Dedifferentiated amniotic fluid mesenchymal stem cell (primary cell): ENCODE data around the gene MED12.
A peak's percentile ranks its signal among the peaks of the same experiment; 100 is the strongest.
"Not testable (repeated sequence)": the region's sequence is repeated elsewhere in the genome, so short reads cannot be mapped to it uniquely, and the experiment has no call there.

Source experiments
- DNase-seq: peaks from one replicate; pipeline ENCODE4 v3.0.0-alpha.2; 2016; ENCODE audit errors: extremely low spot score

Gene MED12

GRCh38 chrX:71162981-71163380 is 44.6 kb downstream of the MED12 start:
- DNase-seq, result no peak

GRCh38 chrX:71164071-71164470 is 45.7 kb downstream of the MED12 start:
- DNase-seq, result no peak

- no peak for DNase-seq
Measured at GRCh38 chrX:71166461-71166860, 48.1 kb downstream of the MED12 start.

GRCh38 chrX:71167031-71167781 is 48.8 kb downstream of the MED12 start:
- no peak for DNase-seq

GRCh38 chrX:71168134-71168533 is 49.7 kb downstream of the MED12 start:
- no peak for DNase-seq

- DNase-seq, result no peak
Measured at GRCh38 chrX:71169586-71169985, 51.2 kb downstream of the MED12 start.

- DNase-seq, result no peak
Measured at GRCh38 chrX:71170660-71171059, 52.3 kb downstream of the MED12 start.

- DNase-seq, result no peak
Measured at GRCh38 chrX:71171110-71171801, 52.9 kb downstream of the MED12 start.

- no peak for DNase-seq
Measured at GRCh38 chrX:71173440-71173839, 55.0 kb downstream of the MED12 start.

- DNase-seq, result no peak
Measured at GRCh38 chrX:71174795-71175194, 56.4 kb downstream of the MED12 start.

- no peak for DNase-seq
Measured at GRCh38 chrX:71175531-71175930, 57.1 kb downstream of the MED12 start.

- DNase-seq, result no peak
Measured at GRCh38 chrX:71177327-71177726, 58.9 kb downstream of the MED12 start.

- peak; percentile 68 for DNase-seq
Measured at GRCh38 chrX:71178908-71179307, 60.5 kb downstream of the MED12 start.

- DNase-seq, result not testable (repeated sequence)
Measured at GRCh38 chrX:71180579-71181265, 62.3 kb downstream of the MED12 start.

GRCh38 chrX:71181558-71181909 is 63.1 kb downstream of the MED12 start:
- no peak for DNase-seq

- peak; percentile 96 for DNase-seq
Measured at GRCh38 chrX:71181910-71182799, 63.8 kb downstream of the MED12 start.

GRCh38 chrX:71182871-71183270 is 64.5 kb downstream of the MED12 start:
- no peak for DNase-seq

- no peak for DNase-seq
Measured at GRCh38 chrX:71183341-71183740, 64.9 kb downstream of the MED12 start.

GRCh38 chrX:71184092-71184491 is 65.7 kb downstream of the MED12 start:
- DNase-seq, result no peak

- no peak for DNase-seq
Measured at GRCh38 chrX:71184803-71185495, 66.6 kb downstream of the MED12 start.

- no peak for DNase-seq
Measured at GRCh38 chrX:71191248-71191647, 72.9 kb downstream of the MED12 start.
